CD14-positive monocyte (primary cell): Measurements from ENCODE around the gene PLXNA4. TPM values are rescaled to one million over a fixed set of nuclear protein-coding genes. Genes with fewer than 3 reads are reported as not detected.

Experiments used
- DNase-seq, 3 donors: peaks; one replicate each; pipeline ENCODE4 v3.0.0-alpha.2; 2011 to 2022
- H2AFZ ChIP-seq: 2 replicates; pipeline ENCODE4 v1.6.0; 2012; ENCODE audit warnings: mild to moderate bottlenecking, low read depth, low read length, inconsistent platforms; ENCODE audit not compliant: insufficient read depth, poor library complexity, severe bottlenecking
- H3K27ac ChIP-seq, 2 donors: 1 replicate in 1 of 2; 2 replicates in 1 of 2; pipeline ENCODE4 v1.5.1; 2012 to 2013; ENCODE audit warnings: low read length in 2 of 2, control low read depth in 1 of 2, inconsistent platforms in 1 of 2, low read depth in 1 of 2, mild to moderate bottlenecking in 1 of 2
- H3K27me3 ChIP-seq, 2 donors: one replicate each; pipeline versions ENCODE4 v1.6.0 to v1.6.1; 2011 to 2013; ENCODE audit warnings: low read length in 2 of 2; ENCODE audit not compliant: control insufficient read depth in 2 of 2, insufficient read depth in 2 of 2
- H3K36me3 ChIP-seq, 2 donors: replicated peaks in 1 of 2; 1 replicate in 1 of 2; 2 replicates in 1 of 2; pipeline versions ENCODE4 v1.5.1 to v1.6.1; 2012 to 2013; ENCODE audit warnings: low read length in 2 of 2, control low read depth in 1 of 2, inconsistent platforms in 1 of 2, mild to moderate bottlenecking in 1 of 2; ENCODE audit not compliant: insufficient read depth in 2 of 2, control insufficient read depth in 1 of 2
- H3K4me1 ChIP-seq, 2 donors: 1 replicate in 1 of 2; 2 replicates in 1 of 2; pipeline versions ENCODE4 v1.5.1 to v1.6.1; 2012 to 2013; ENCODE audit warnings: low read length in 2 of 2, control low read depth in 1 of 2, inconsistent platforms in 1 of 2, mild to moderate bottlenecking in 1 of 2, moderate library complexity in 1 of 2; ENCODE audit not compliant: insufficient read depth in 2 of 2, control insufficient read depth in 1 of 2
- H3K4me2 ChIP-seq: replicated peaks from 2 replicates; pipeline ENCODE3; 2012; ENCODE audit warnings: low read length, moderate library complexity, mild to moderate bottlenecking; ENCODE audit not compliant: poor library complexity, severe bottlenecking; ENCODE audit errors: extremely low read depth
- H3K4me3 ChIP-seq, 3 experiments: fragments of 200-600 bp in 1 of 3; sonication (generic) in 1 of 3; replicated peaks in 1 of 3; 1 replicate in 2 of 3; 2 replicates in 1 of 3; pipeline ENCODE4 v1.5.1; 2011 to 2013; ENCODE audit warnings: low read length in 3 of 3, mild to moderate bottlenecking in 3 of 3, control low read depth in 2 of 3, low read depth in 2 of 3, inconsistent platforms in 1 of 3, moderate library complexity in 1 of 3
- H3K79me2 ChIP-seq: 2 replicates; pipeline ENCODE4 v1.6.0; 2012; ENCODE audit warnings: mild to moderate bottlenecking, control low read depth, inconsistent platforms, low read length, moderate library complexity; ENCODE audit not compliant: insufficient read depth
- H3K9ac ChIP-seq: 2 replicates; pipeline ENCODE4 v1.6.0; 2017; ENCODE audit warnings: low read length, mild to moderate bottlenecking; ENCODE audit not compliant: insufficient read depth, poor library complexity, severe bottlenecking
- H3K9me3 ChIP-seq, 2 donors: replicated peaks in 1 of 2; 1 replicate in 1 of 2; 2 replicates in 1 of 2; pipeline versions ENCODE4 v1.5.1 to v1.6.1; 2012 to 2013; ENCODE audit warnings: low read length in 2 of 2, control low read depth in 1 of 2; ENCODE audit not compliant: control insufficient read depth in 1 of 2, insufficient read depth in 1 of 2
- H4K20me1 ChIP-seq: 2 replicates; pipeline ENCODE4 v1.6.0; 2012; ENCODE audit warnings: mild to moderate bottlenecking, low read length, control low read depth, moderate library complexity; ENCODE audit not compliant: insufficient read depth
- H3K27ac Mint-ChIP-seq, 7 donors: one replicate each; pipeline ENCODE4 v1.8.0; 2020; ENCODE audit warnings: mild to moderate bottlenecking in 7 of 7, mixed read lengths in 7 of 7, moderate library complexity in 6 of 7, inconsistent platforms in 2 of 7
- H3K27me3 Mint-ChIP-seq, 3 donors: one replicate each; pipeline ENCODE4 v1.8.0; 2021 to 2022; ENCODE audit warnings: low read depth in 3 of 3, mild to moderate bottlenecking in 3 of 3, mixed read lengths in 3 of 3, moderate library complexity in 3 of 3, inconsistent platforms in 1 of 3
- H3K36me3 Mint-ChIP-seq, 2 donors: one replicate each; pipeline ENCODE4 v1.8.0; 2020; ENCODE audit warnings: mixed read lengths in 2 of 2, inconsistent platforms in 1 of 2, mild to moderate bottlenecking in 1 of 2
- H3K4me1 Mint-ChIP-seq: one replicate; pipeline ENCODE4 v1.8.0; 2020; ENCODE audit warnings: mild to moderate bottlenecking, mixed read lengths
- H3K4me3 Mint-ChIP-seq, 2 donors: one replicate each; pipeline ENCODE4 v1.8.0; 2020; ENCODE audit warnings: mild to moderate bottlenecking in 2 of 2, mixed read lengths in 2 of 2, moderate library complexity in 1 of 2
- H3K9me3 Mint-ChIP-seq, 7 donors: one replicate each; pipeline ENCODE4 v1.8.0; 2020 to 2022; ENCODE audit warnings: mixed read lengths in 7 of 7, mild to moderate bottlenecking in 6 of 7, moderate library complexity in 6 of 7, inconsistent platforms in 2 of 7
- WGBS: methylation state at CpG from one replicate; pipeline ENCODE4 v1.1.5; 2013; ENCODE audit warnings: missing lambda C conversion rate; ENCODE audit not compliant: insufficient coverage; 5-methylcytosine and 5-hydroxymethylcytosine counted together
- intact Hi-C, 2 donors: fragments of 100-400 bp; cut with micrococcal nuclease; formaldehyde crosslinking; loops; one replicate each; pipeline versions ENCODE4 v1.15.0 to v1.15.1; 2023
- polyA plus RNA-seq, 3 donors: library from polyadenylated mRNA; depleted of rRNA in 1 of 3; unstranded in 2 of 3; stranded (reverse) in 1 of 3; fragments of 300-500 nt in 2 of 3; fragments of >200 nt in 1 of 3; fragmentation: Illumina TruSeq in 2 of 3; gene quantifications; 1 replicate in 2 of 3; 2 replicates in 1 of 3; pipeline ENCODE4 v1.2.3, GENCODE V29; 2012 to 2021
- TF ChIP-seq, protein P1 (sequence below): fragments of 200-600 bp; IDR thresholded peaks from one replicate; pipeline ENCODE4 v1.8.0; 2022; ENCODE audit warnings: antibody characterized with exemption, mild to moderate bottlenecking

PLXNA4 gene
- polyA plus RNA-seq, 3 donors: not detected

- WGBS: 100% methylated on average over 1 of the region's 3 CpGs
- Histone ChIP-seq H3K9me3 (no peaks in the 10 kb centered on the region), H3K27ac (no peak overlapping the region), H3K36me3 (no peaks in the 10 kb centered on the region), H3K79me2 (no peaks in the 10 kb centered on the region), H4K20me1 (no peaks in the 10 kb centered on the region), H3K9ac (no peak overlapping the region), H3K4me3 (no peak overlapping the region), H3K4me1 (no peaks in the 10 kb centered on the region), H3K27me3 (no peaks in the 10 kb centered on the region), H2AFZ (no peak overlapping the region), H3K4me2 (no peak overlapping the region)
- H3K27me3 Mint-ChIP-seq: peaks cover 0 to 1% (median 0%) of the 10 kb centered on the region in 3 donors
- H3K9me3 Mint-ChIP-seq: peaks cover 0 to 5% (median under 1%) of the 10 kb centered on the region in 7 donors
- no peak overlapping the region for H3K27ac Mint-ChIP-seq
- intact Hi-C loops: no loop called here
- no peaks in the 10 kb centered on the region for H3K36me3 Mint-ChIP-seq
- no peaks in the 10 kb centered on the region for H3K4me1 Mint-ChIP-seq
- no peak overlapping the region for H3K4me3 Mint-ChIP-seq
- no peak for DNase-seq
- TF ChIP-seq, protein P1, sequence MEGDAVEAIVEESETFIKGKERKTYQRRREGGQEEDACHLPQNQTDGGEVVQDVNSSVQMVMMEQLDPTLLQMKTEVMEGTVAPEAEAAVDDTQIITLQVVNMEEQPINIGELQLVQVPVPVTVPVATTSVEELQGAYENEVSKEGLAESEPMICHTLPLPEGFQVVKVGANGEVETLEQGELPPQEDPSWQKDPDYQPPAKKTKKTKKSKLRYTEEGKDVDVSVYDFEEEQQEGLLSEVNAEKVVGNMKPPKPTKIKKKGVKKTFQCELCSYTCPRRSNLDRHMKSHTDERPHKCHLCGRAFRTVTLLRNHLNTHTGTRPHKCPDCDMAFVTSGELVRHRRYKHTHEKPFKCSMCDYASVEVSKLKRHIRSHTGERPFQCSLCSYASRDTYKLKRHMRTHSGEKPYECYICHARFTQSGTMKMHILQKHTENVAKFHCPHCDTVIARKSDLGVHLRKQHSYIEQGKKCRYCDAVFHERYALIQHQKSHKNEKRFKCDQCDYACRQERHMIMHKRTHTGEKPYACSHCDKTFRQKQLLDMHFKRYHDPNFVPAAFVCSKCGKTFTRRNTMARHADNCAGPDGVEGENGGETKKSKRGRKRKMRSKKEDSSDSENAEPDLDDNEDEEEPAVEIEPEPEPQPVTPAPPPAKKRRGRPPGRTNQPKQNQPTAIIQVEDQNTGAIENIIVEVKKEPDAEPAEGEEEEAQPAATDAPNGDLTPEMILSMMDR: no peak
These were observed 445.1 kb downstream of the PLXNA4 start for GRCh38 chr7:132131196-132131595.

DNA sequence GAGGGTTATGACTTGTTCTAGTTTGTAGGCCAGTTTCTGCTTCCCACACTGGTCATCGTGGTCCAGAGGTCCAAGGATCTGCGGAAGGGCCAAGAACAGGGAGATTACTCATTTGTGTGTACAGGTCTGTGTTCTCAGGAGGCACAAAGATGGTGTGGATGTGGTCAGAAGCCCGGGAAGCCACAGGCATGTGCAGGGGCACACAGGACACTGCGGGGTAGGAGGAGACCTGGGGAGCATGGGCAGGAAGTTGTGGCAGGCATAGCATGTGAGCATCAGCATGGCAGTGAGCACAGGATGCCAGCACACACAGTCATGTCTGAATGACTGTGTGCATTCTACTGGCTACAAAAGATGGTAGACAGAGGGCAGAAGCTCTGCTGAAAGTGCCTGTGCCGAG is 445.8 kb downstream of the PLXNA4 start:
- no peak overlapping the region for H2AFZ ChIP-seq
- no peak for DNase-seq
- H3K4me3 ChIP-seq: no peak overlapping the region
- H3K9me3 ChIP-seq: no peaks in the 10 kb centered on the region
- TF ChIP-seq, protein P1: no peak
- H3K79me2 ChIP-seq: no peaks in the 10 kb centered on the region
- H3K4me2 ChIP-seq: no peak overlapping the region
- intact Hi-C loops: no loop called here
- Mint-ChIP-seq H3K4me3 (no peak overlapping the region), H3K27me3 (peaks cover 0 to 4% (median 0%) of the 10 kb centered on the region in 3 donors), H3K27ac (peak overlapping the region in 1 of 7 donors; percentile 30), H3K9me3 (peaks cover 0 to 5% (median 1%) of the 10 kb centered on the region in 7 donors), H3K4me1 (no peaks in the 10 kb centered on the region), H3K36me3 (no peaks in the 10 kb centered on the region)
- no peak overlapping the region for H3K9ac ChIP-seq
- no peaks in the 10 kb centered on the region for H3K36me3 ChIP-seq
- WGBS: 79% methylated on average over 4 of the region's 5 CpGs
- no peaks in the 10 kb centered on the region for H4K20me1 ChIP-seq
- no peaks in the 10 kb centered on the region for H3K27me3 ChIP-seq
- no peaks in the 10 kb centered on the region for H3K4me1 ChIP-seq
- no peak overlapping the region for H3K27ac ChIP-seq
